ENCODE measurements around the gene C1GALT1C1L. TPM values are rescaled to one million over a fixed set of nuclear protein-coding genes. Genes with fewer than 3 reads are reported as not detected.

The C1GALT1C1L gene
- total and polyA plus RNA-seq, 4 donors, result 0.39 to 1.4 (median 0.50) TPM

DNA sequence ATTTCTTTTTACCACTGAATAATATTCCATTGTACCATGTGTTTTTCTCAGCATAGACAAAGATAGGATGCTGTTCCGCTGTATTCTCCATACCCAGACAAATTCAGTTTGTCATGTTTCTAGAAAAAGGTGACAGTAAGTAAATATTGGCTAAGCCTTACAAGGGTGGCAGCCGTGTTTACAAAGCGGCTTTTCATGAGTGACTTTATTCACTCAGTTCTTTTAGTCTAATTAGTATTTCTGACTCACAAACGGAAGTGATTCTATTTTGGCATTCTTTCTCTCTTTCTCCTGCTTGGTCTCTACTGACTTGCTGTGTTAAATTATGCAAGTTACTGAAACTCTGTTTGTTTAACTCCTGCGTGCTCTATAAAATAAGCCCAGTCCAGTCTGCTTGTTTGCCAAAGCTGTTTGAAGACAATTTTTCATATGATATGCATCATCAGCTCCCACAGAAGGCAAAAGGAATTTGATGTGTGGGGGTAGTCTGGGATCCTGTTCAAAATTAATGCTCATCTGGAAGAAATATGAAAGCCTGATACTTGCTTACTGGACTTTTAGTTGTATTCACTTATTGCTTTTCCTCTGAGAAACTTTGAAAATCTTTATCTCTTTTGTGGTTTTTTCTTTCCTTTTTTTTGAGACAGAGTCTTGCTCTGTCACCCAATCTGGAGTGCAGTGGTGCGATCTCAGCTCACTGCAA, 41.5 kb downstream of the C1GALT1C1L start:
- H3K27me3 ChIP-seq (ENCODE audit: control insufficient read depth in 3 of 3, insufficient read depth in 3 of 3, low read length in 2 of 3), result peaks cover 0 to 4% (median 0%) of the 10 kb centered on the region in 3 donors
- ATAC-seq (ENCODE audit: insufficient read depth, low FRiP score), result no peak
- peaks cover 0 to 6% (median under 1%) of the 10 kb centered on the region in 4 donors for H3K36me3 ChIP-seq (ENCODE audit: control insufficient read depth in 4 of 4, insufficient read depth in 4 of 4, low read length in 4 of 4)
- TF ChIP-seq, protein P1, sequence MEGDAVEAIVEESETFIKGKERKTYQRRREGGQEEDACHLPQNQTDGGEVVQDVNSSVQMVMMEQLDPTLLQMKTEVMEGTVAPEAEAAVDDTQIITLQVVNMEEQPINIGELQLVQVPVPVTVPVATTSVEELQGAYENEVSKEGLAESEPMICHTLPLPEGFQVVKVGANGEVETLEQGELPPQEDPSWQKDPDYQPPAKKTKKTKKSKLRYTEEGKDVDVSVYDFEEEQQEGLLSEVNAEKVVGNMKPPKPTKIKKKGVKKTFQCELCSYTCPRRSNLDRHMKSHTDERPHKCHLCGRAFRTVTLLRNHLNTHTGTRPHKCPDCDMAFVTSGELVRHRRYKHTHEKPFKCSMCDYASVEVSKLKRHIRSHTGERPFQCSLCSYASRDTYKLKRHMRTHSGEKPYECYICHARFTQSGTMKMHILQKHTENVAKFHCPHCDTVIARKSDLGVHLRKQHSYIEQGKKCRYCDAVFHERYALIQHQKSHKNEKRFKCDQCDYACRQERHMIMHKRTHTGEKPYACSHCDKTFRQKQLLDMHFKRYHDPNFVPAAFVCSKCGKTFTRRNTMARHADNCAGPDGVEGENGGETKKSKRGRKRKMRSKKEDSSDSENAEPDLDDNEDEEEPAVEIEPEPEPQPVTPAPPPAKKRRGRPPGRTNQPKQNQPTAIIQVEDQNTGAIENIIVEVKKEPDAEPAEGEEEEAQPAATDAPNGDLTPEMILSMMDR (IDR thresholded peaks at IDR 0.05; ENCODE audit: control extremely low read depth, extremely low read depth), result no peak
- WGBS, 2 donors, result 45 to 74% methylated on average over 6 of the region's 6 CpGs
- no peak overlapping the region for H3K27ac ChIP-seq (ENCODE audit: low read depth in 1 of 2, low read length in 1 of 2)
- peak; percentile 44 to 93 (median 92) for DNase-seq
- peak overlapping the region in 1 of 2 donors; percentile 57 for H3K9ac ChIP-seq (ENCODE audit: insufficient read depth in 1 of 2, low read length in 2 of 2)
- no peak overlapping the region for H3K4me3 ChIP-seq
- H3K4me1 ChIP-seq (ENCODE audit: control insufficient read depth in 5 of 5, insufficient read depth in 5 of 5, low read length in 5 of 5), result peaks cover 0 to 32% (median 2%) of the 10 kb centered on the region in 5 donors
- peaks cover 0 to 5% (median 0%) of the 10 kb centered on the region in 4 donors for H3K9me3 ChIP-seq (ENCODE audit: control insufficient read depth in 4 of 4, insufficient read depth in 3 of 4, low read length in 3 of 4)

DNA sequence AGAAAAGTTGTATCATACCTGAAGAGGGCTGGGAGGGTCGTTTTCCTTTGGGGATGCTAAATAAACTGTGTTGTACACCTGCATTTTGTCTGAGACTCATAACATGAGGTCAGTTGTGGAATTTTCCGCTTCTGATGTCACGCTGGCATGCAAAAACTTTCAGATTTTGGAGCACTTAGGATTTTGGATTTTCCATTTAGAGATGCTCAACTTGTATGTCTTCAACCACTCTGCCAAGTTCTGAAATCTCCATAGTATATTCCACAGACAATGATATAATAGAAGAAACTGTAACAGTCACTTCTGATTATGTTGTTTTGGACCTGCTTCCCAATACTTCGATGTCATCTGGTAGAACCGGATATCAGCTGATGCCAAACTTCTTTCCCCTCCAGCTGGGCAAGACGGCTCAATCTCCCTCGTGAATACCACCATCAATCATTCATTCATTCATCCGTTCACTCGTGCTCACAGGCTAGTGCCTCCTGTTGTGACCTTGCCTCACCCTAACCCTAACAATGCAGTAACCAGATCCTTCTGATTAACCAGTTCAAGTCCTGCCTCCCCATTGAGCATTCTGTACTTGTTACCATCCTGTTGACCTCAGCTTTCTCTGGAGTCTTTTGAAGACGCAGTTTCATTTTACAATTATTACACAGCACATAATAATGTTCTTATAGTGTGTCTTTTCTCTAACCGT, 44.5 kb downstream of the C1GALT1C1L start:
- WGBS, 2 donors, result 65 to 74% methylated on average over 11 of the region's 11 CpGs
- DNase-seq (no peak), ATAC-seq (ENCODE audit: insufficient read depth, low FRiP score) (no peak)
- H3K27ac ChIP-seq (ENCODE audit: low read depth in 1 of 2, low read length in 1 of 2), result no peak overlapping the region
- no peak overlapping the region for H3K9ac ChIP-seq (ENCODE audit: insufficient read depth in 1 of 2, low read length in 2 of 2)
- H3K9me3 ChIP-seq (ENCODE audit: control insufficient read depth in 4 of 4, insufficient read depth in 3 of 4, low read length in 3 of 4), result no peaks in the 10 kb centered on the region
- H3K36me3 ChIP-seq (ENCODE audit: control insufficient read depth in 4 of 4, insufficient read depth in 4 of 4, low read length in 4 of 4), result no peaks in the 10 kb centered on the region
- peaks cover 0 to 33% (median 2%) of the 10 kb centered on the region in 5 donors for H3K4me1 ChIP-seq (ENCODE audit: control insufficient read depth in 5 of 5, insufficient read depth in 5 of 5, low read length in 5 of 5)
- no peaks in the 10 kb centered on the region for H3K27me3 ChIP-seq (ENCODE audit: control insufficient read depth in 3 of 3, insufficient read depth in 3 of 3, low read length in 2 of 3)
- TF ChIP-seq, protein P1 (IDR thresholded peaks at IDR 0.05; ENCODE audit: control extremely low read depth, extremely low read depth), result no peak
- H3K4me3 ChIP-seq, result no peak overlapping the region

Other genes with a start within 250 kb of the C1GALT1C1L start
- 10 to 100 TPM; 35.9 to 72.5 TPM for gene THADA, start 80.4 kb downstream of the C1GALT1C1L start, total RNA-seq
- 10 to 100 TPM; 11.3 to 14.5 TPM for gene THADA, start 80.4 kb downstream of the C1GALT1C1L start, polyA plus RNA-seq
- 100 to 1,000 TPM in 1 of 2 donors, 10 to 100 TPM in 1; 26.9 to 311 TPM for gene PLEKHH2, start 39.2 kb downstream of the C1GALT1C1L start, total RNA-seq
- gene PLEKHH2, start 39.2 kb downstream of the C1GALT1C1L start, polyA plus RNA-seq, result 1 to 10 TPM; 2.5 to 9.7 TPM
- 10 to 100 TPM; 21.3 to 99.7 TPM for gene DYNC2LI1, start 97.6 kb upstream of the C1GALT1C1L start, total RNA-seq
- 10 to 100 TPM; 15.4 to 28.5 TPM for gene DYNC2LI1, start 97.6 kb upstream of the C1GALT1C1L start, polyA plus RNA-seq
- under 1 TPM in 1 of 2 donors, not detected in 1; 0.09 TPM for gene ABCG5, start 162.4 kb upstream of the C1GALT1C1L start, total RNA-seq
- not detected for gene ABCG5, start 162.4 kb upstream of the C1GALT1C1L start, polyA plus RNA-seq
- gene ABCG8, start 162.5 kb upstream of the C1GALT1C1L start, total RNA-seq, result under 1 TPM in 1 of 2 donors, not detected in 1; 0.80 TPM
- not detected for gene ABCG8, start 162.5 kb upstream of the C1GALT1C1L start, polyA plus RNA-seq

Data from lung (tissue), 12 donors.